ENCODE results near the gene MOK.
"Not testable (repeated sequence)": the region's sequence is repeated elsewhere in the genome, so short reads cannot be mapped to it uniquely, and the experiment has no call there.

Gene MOK, protein sequence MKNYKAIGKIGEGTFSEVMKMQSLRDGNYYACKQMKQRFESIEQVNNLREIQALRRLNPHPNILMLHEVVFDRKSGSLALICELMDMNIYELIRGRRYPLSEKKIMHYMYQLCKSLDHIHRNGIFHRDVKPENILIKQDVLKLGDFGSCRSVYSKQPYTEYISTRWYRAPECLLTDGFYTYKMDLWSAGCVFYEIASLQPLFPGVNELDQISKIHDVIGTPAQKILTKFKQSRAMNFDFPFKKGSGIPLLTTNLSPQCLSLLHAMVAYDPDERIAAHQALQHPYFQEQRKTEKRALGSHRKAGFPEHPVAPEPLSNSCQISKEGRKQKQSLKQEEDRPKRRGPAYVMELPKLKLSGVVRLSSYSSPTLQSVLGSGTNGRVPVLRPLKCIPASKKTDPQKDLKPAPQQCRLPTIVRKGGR

DNA sequence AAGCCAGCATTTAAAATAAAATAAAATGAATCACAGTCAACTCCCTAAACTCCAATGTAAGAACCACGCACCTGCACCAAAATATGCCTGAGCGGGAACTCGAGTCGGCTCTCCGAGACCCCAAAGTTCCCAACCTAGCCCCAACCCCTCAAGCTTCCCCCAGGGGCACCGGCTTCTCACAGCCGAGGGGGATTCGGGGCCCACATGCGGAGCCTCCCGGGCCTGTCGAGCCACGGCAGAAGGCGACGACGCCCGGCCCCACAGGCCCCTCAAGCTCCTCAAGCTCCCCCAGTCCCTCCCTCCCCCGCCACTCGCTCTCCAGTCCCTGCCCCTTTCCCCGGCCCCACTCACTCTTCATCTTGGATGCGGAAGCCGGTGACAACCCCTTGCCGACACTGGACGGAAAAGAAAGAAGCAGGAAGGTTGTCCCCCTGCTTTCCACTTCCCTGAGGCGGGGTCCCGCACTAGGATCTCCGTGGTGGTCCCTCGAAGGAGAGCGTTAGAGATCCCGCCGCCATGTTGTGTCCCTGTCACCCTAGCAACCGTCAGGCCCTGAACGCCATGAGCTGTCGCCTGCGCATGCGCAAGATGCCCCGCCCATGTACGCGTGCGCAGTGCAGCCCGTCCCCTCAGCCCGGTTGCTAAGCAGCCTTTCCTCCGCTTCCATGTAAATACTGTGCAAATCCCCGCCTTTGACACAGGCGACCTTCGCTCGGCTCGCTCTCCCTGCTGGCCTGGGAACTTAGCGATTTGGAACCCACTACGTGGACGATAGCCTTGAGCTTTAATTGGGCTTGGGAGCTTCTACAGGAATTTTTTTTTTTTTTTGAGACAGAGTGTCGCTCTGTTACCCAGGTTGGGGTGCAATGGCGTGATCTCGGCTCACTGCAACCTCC lies at the start of gene MOK:
MOK (minus strand) TSS at position 554 of the 896 bp plus-strand sequence; CDS start at position 358, 196 bp downstream.
- DNase-seq (ENCODE audit: low read depth, low spot score) = peak; percentile 97
- in situ Hi-C loops (cut with HindIII; ENCODE audit: low sequenced_read_pairs) = no loop called here
- TF ChIP-seq, protein P1, sequence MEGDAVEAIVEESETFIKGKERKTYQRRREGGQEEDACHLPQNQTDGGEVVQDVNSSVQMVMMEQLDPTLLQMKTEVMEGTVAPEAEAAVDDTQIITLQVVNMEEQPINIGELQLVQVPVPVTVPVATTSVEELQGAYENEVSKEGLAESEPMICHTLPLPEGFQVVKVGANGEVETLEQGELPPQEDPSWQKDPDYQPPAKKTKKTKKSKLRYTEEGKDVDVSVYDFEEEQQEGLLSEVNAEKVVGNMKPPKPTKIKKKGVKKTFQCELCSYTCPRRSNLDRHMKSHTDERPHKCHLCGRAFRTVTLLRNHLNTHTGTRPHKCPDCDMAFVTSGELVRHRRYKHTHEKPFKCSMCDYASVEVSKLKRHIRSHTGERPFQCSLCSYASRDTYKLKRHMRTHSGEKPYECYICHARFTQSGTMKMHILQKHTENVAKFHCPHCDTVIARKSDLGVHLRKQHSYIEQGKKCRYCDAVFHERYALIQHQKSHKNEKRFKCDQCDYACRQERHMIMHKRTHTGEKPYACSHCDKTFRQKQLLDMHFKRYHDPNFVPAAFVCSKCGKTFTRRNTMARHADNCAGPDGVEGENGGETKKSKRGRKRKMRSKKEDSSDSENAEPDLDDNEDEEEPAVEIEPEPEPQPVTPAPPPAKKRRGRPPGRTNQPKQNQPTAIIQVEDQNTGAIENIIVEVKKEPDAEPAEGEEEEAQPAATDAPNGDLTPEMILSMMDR (IDR thresholded peaks at IDR 0.05; ENCODE audit: low read depth, low read length) = no peak
- peak within 1 kb of the TSS; percentile 92 for H3K4me3 ChIP-seq (ENCODE audit: low read depth, low read length)

DNA sequence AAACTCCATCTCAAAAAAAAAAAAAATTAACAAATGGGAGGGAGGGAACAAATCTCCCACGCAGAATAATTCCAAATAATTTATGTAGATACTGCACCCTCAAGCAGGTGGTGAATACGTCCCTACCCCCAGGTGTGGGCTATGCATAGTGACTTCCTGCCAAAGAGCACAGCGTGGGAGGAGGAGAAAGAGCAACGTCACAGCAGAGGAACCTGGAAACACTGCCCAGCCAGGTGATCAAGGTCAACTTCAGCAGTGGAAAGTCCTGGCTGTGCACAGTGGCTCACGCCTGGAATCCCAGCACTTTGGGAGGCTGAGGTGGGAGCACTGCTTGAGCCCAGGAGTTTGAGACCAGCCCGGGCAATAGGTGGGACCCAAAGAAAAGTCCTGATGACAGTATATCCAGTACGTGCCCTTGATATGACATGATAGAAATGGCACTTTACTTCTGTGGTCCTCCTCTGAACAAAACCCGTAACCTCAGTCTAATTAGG lies 48.2 kb upstream of the MOK start:
- no peak overlapping the region for H3K4me3 ChIP-seq (ENCODE audit: low read depth, low read length)
- in situ Hi-C loops (cut with HindIII; ENCODE audit: low sequenced_read_pairs) = no loop called here
- TF ChIP-seq, protein P1 (IDR thresholded peaks at IDR 0.05; ENCODE audit: low read depth, low read length) = no peak
- no peak for DNase-seq (ENCODE audit: low read depth, low spot score)

DNA sequence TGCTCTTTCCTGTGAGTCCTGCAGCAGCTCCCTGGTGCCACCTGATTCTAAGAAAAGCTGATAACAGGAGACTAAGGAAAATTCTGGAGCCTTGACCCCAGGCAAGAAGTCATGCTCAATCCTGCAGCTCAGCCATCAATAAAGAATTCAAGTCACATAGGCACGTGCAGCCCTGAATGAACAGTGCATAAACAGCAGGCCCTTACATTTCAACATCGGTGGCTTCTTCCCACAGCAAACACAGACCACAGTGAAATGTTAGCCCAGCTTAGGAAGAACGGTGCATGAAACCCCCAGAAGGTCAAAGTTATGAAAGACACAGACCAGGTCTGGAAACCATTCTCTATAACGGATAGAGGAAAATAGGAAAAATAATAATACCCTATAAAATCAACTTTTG lies 47.2 kb upstream of the MOK start:
- TF ChIP-seq, protein P1 (IDR thresholded peaks at IDR 0.05; ENCODE audit: low read depth, low read length) = no peak

DNA sequence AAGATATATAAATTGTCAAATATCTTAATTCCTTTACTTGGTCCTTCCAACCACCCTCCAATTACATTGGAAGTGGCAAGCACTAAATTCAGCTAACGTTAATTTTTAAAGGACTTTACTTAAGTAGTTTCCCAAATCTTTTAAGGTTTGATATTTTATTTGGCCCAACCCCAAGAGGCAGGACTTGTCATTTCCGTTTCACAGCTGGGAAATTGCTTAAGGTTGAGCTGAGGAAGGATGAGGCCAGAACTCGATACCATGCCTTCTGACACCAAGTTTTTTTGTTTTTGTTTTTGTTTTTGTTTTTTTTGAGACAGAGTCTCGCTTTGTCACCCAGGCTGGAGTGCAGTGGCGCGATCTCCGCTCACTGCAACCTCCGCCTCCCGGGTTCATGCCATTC lies 46.6 kb upstream of the MOK start:
- peak; percentile 30 for DNase-seq (ENCODE audit: low read depth, low spot score)
- in situ Hi-C loops (cut with HindIII; ENCODE audit: low sequenced_read_pairs); H3K4me3 ChIP-seq (ENCODE audit: low read depth, low read length): not testable (repeated sequence)

More for the DNA sequence above, 47.2 kb upstream of the MOK start:
- no peak for DNase-seq (ENCODE audit: low read depth, low spot score)
- no peak overlapping the region for H3K4me3 ChIP-seq (ENCODE audit: low read depth, low read length)
- in situ Hi-C loops (cut with HindIII; ENCODE audit: low sequenced_read_pairs) = no loop called here

DNA sequence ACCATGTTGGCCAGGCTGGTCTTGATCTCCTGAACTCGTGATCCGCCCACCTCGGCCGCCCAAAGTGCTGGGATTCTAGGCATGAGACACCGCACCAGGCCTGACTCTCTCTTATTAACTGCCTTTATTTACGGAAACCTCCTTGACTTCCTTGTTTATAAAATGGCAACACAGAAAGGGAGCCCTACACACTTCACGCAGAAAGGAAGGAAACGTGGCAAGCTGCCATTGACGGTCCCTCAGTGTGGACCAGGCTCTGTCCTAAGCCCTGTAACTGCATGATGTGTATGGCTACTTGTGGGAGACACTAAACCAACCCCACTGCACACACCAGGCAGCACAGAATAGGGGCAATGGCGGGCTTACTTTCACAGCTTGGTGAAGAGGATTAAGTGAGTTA lies 46.1 kb upstream of the MOK start:
- H3K4me3 ChIP-seq (ENCODE audit: low read depth, low read length) = no peak overlapping the region
- TF ChIP-seq, protein P1 (IDR thresholded peaks at IDR 0.05; ENCODE audit: low read depth, low read length) = no peak
- DNase-seq (ENCODE audit: low read depth, low spot score) = no peak
- in situ Hi-C loops (cut with HindIII; ENCODE audit: low sequenced_read_pairs) = no loop called here

DNA sequence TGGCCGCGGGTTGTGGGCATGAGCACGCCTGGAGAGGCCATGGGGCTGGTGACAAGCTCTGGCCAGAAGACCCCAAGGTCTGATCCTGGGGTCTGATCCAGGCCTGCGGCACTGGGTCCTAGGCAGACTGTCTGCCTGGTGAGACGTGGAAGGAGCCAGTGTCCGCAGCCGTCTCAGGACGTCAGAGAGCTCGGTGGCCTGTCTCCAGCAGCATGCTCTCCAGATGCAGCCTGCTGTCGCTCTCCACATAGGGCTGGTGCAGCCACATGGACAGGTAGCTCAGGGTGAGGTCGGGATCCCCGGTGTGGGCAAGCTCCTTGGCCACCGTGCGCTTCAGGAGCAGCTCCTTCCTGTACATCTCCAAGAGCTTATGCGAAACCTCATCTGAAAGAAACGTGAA lies 43.4 kb upstream of the MOK start:
- no peak for DNase-seq (ENCODE audit: low read depth, low spot score)
- TF ChIP-seq, protein P1 (IDR thresholded peaks at IDR 0.05; ENCODE audit: low read depth, low read length) = no peak
- in situ Hi-C loops (cut with HindIII; ENCODE audit: low sequenced_read_pairs) = no loop called here
- no peak overlapping the region for H3K4me3 ChIP-seq (ENCODE audit: low read depth, low read length)
